MCF 10A (cell line): ENCODE results near the gene TNPO1. TPM values are rescaled to one million over a fixed set of nuclear protein-coding genes. Genes with fewer than 3 reads are reported as not detected.
A peak's percentile ranks its signal among the peaks of the same experiment; 100 is the strongest.
"Not testable (repeated sequence)": the region's sequence is repeated elsewhere in the genome, so short reads cannot be mapped to it uniquely, and the experiment has no call there.

Experiments
- BruUV-seq: library from RNA; stranded (reverse); fragments of 400-500 nt; replicated peaks from 2 replicates; lab custom pipeline; 2021; lab: Mats Ljungman, UMichigan
- CTCF ChIA-PET: fragments of 300-600 bp; sonication (Branson Sonifier 250); formaldehyde crosslinking; extraction: SDS; loops from one replicate; lab custom pipeline; 2021; ENCODE audit warnings: antibody characterized with exemption, inconsistent platforms; lab: Yijun Ruan, JAX
- POLR2A ChIA-PET: fragments of 300-600, 350-650 bp; sonication (Branson Sonifier 250); formaldehyde crosslinking; extraction: SDS; loops from one replicate; lab custom pipeline; 2020; ENCODE audit warnings: antibody characterized with exemption, inconsistent platforms; lab: Yijun Ruan, JAX
- DNase-seq: peaks from one replicate; pipeline ENCODE4 v3.0.0-alpha.2; 2018; ENCODE audit not compliant: unreplicated experiment
- H3K27ac Mint-ChIP-seq: one replicate; pipeline ENCODE4 v1.8.0; 2022; ENCODE audit warnings: mild to moderate bottlenecking, low read depth, mixed read lengths; ENCODE audit not compliant: unreplicated experiment
- H3K27me3 Mint-ChIP-seq: one replicate; pipeline ENCODE4 v1.8.0; 2022; ENCODE audit warnings: mixed read lengths; ENCODE audit not compliant: insufficient read depth, unreplicated experiment
- H3K36me3 Mint-ChIP-seq: one replicate; pipeline ENCODE4 v1.8.0; 2022; ENCODE audit warnings: mild to moderate bottlenecking, moderate library complexity, mixed read lengths; ENCODE audit not compliant: insufficient read depth, unreplicated experiment
- H3K4me1 Mint-ChIP-seq: one replicate; pipeline ENCODE4 v1.8.0; 2022; ENCODE audit warnings: mixed read lengths; ENCODE audit not compliant: insufficient read depth, unreplicated experiment
- H3K4me3 Mint-ChIP-seq: one replicate; pipeline ENCODE4 v1.8.0; 2022; ENCODE audit warnings: mild to moderate bottlenecking, moderate library complexity, mixed read lengths; ENCODE audit not compliant: unreplicated experiment
- H3K9me3 Mint-ChIP-seq: one replicate; pipeline ENCODE4 v1.8.0; 2022; ENCODE audit warnings: mixed read lengths; ENCODE audit not compliant: unreplicated experiment
- CTCF ChIP-seq: fragments of 200-600 bp; IDR thresholded peaks from one replicate; pipeline ENCODE4 v1.8.0; 2022; ENCODE audit warnings: antibody characterized with exemption, mild to moderate bottlenecking; ENCODE audit not compliant: unreplicated experiment
- intact Hi-C: fragments of 100-400 bp; cut with micrococcal nuclease; formaldehyde crosslinking; loops from 2 replicates; pipeline ENCODE4 v1.14.1; 2022
- total RNA-seq: library from RNA; stranded (reverse); gene quantifications from 2 replicates; pipeline ENCODE4 v1.2.3, GENCODE V29; 2022

TNPO1 gene
- total RNA-seq, 1 experiment from 2014 or later: 167 TPM

GRCh38 chr5:72785801-72786200 is 30.7 kb upstream of the TNPO1 start:
- no peak overlapping the region for H3K4me3 Mint-ChIP-seq
- peaks cover 8% of the 10 kb centered on the region for H3K9me3 Mint-ChIP-seq
- no peak overlapping the region for H3K27ac Mint-ChIP-seq
- H3K36me3 Mint-ChIP-seq: no peaks in the 10 kb centered on the region
- DNase-seq: no peak
- H3K27me3 Mint-ChIP-seq: no peaks in the 10 kb centered on the region
- peaks cover 19% of the 10 kb centered on the region for H3K4me1 Mint-ChIP-seq
- no TSS peak for BruUV-seq
- no peak for TF ChIP-seq CTCF
- intact Hi-C loops: no loop called here
- ChIA-PET POLR2A (no interaction called here), CTCF (no interaction called here)

- BruUV-seq: no TSS peak
- H3K4me3 Mint-ChIP-seq: no peak overlapping the region
- no peaks in the 10 kb centered on the region for H3K27me3 Mint-ChIP-seq
- H3K27ac Mint-ChIP-seq: no peak overlapping the region
- H3K4me1 Mint-ChIP-seq: peaks cover 19% of the 10 kb centered on the region
- CTCF ChIA-PET: no interaction called here
- H3K36me3 Mint-ChIP-seq: no peaks in the 10 kb centered on the region
- no peak for TF ChIP-seq CTCF
- intact Hi-C loops: no loop called here
- no peak for DNase-seq
- no peaks in the 10 kb centered on the region for H3K9me3 Mint-ChIP-seq
- POLR2A ChIA-PET: no interaction called here
Observed at GRCh38 chr5:72786676-72787075, 29.8 kb upstream of the TNPO1 start.

- intact Hi-C loops: no loop called here
- BruUV-seq: no TSS peak
- peaks cover 19% of the 10 kb centered on the region for H3K4me1 Mint-ChIP-seq
- ChIA-PET CTCF (interaction anchor here (0.6 kb wide), 1 partner anchor 239 kb away, joined by 3 read pairs; no protein-coding TSS in a partner anchor), POLR2A (interaction anchor here (0.7 to 1.0 kb wide), 2 partner anchors 28 to 64 kb away, joined by 3 to 4 read pairs; no protein-coding TSS in a partner anchor)
- TF ChIP-seq CTCF: no peak
- no peaks in the 10 kb centered on the region for H3K27me3 Mint-ChIP-seq
- no peaks in the 10 kb centered on the region for H3K36me3 Mint-ChIP-seq
- DNase-seq: peak; percentile 29
- H3K9me3 Mint-ChIP-seq: no peaks in the 10 kb centered on the region
- H3K27ac Mint-ChIP-seq: peak overlapping the region; percentile 14
- H3K4me3 Mint-ChIP-seq: no peak overlapping the region
Observed at GRCh38 chr5:72788866-72789505, 27.5 kb upstream of the TNPO1 start.

GRCh38 chr5:72790186-72790585 is 26.3 kb upstream of the TNPO1 start:
- DNase-seq: peak; percentile 16
- ChIA-PET POLR2A (interaction anchor here (0.6 to 1.1 kb wide), 2 partner anchors 13 to 25 kb away, joined by 3 read pairs; no protein-coding TSS in a partner anchor), CTCF (no interaction called here)
- Mint-ChIP-seq H3K27ac (no peak overlapping the region), H3K4me3 (no peak overlapping the region), H3K4me1 (peaks cover 19% of the 10 kb centered on the region), H3K36me3 (no peaks in the 10 kb centered on the region), H3K27me3 (no peaks in the 10 kb centered on the region), H3K9me3 (no peaks in the 10 kb centered on the region)
- no TSS peak for BruUV-seq
- no peak for TF ChIP-seq CTCF
- intact Hi-C loops: no loop called here

GRCh38 chr5:72792662-72793061 is 23.8 kb upstream of the TNPO1 start:
- H3K9me3 Mint-ChIP-seq, H3K36me3 Mint-ChIP-seq, H3K27ac Mint-ChIP-seq, POLR2A ChIA-PET, intact Hi-C loops, CTCF ChIA-PET, BruUV-seq, H3K27me3 Mint-ChIP-seq, DNase-seq, H3K4me3 Mint-ChIP-seq: not testable (repeated sequence)
- peaks cover 19% of the 10 kb centered on the region for H3K4me1 Mint-ChIP-seq
